ENCODE results near the gene ZBTB16.

ZBTB16 gene

DNA sequence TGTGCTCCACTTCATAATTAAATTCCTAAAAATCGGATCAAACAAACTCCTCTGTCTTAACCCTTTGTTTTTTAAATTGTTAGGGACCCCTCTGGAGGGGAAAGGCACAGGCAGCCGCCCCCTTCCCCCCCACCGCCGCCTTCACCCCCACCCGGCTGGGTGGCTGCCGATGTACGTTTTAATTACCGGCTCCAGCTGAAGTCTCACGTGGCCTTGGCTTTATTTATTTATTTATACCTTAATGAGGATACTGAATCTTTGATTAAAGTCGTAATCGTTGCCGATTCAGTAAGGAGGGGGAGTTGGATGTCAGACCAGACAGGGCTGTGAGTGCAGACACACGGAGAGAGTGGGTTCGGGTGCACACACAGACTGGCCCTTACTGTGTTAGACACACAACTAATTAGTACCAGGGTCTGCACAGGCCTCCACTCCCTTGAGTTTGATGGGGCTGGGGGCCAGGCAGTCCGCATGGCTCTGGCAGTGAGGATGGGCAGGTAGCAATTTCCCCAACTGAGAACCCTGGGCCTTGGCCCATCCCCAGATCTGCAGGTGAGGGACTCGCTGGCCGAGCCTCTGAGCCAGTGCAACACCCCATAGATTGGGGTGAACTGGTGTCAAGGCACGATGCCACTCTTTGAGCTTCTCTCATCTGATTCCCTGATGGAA is 185.3 kb downstream of the ZBTB16 start:
- DNase-seq (ENCODE audit: low read depth), result no peak

DNA sequence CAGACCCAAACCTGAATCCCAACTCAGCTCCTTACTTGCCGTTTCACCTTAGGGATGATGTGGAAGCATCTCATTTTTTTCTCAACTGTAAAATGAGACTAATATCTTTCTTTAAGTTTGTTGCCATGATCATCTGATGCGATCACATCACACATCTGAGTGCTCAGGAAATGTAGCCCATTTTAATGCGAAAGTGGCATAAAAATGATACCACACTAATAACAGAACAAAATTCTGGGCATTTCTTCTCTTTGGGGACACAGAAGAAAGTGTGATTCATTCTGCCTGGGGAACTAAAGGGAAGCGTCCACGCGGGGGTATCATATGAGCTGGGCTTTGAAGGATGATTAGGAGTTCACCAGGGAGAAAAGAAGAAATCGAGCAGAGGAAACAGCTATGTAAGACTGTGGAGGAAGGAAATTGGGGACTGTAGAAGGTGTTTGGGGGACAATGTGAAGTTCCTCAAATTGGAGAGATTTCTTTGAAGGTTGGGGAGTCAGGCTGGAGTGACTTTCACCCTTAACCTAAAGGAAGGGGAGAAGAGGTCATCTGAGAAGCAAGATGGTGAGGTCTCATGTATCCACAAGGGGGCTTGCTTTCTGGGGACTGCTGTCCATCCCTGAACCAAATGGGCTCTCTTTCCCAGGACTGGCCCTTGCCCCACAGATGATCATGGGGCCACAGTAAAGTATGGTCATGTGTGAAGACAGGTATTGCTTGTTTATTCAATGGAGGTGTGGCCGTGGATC is 187.0 kb downstream of the ZBTB16 start:
- DNase-seq (ENCODE audit: low read depth), result no peak

DNA sequence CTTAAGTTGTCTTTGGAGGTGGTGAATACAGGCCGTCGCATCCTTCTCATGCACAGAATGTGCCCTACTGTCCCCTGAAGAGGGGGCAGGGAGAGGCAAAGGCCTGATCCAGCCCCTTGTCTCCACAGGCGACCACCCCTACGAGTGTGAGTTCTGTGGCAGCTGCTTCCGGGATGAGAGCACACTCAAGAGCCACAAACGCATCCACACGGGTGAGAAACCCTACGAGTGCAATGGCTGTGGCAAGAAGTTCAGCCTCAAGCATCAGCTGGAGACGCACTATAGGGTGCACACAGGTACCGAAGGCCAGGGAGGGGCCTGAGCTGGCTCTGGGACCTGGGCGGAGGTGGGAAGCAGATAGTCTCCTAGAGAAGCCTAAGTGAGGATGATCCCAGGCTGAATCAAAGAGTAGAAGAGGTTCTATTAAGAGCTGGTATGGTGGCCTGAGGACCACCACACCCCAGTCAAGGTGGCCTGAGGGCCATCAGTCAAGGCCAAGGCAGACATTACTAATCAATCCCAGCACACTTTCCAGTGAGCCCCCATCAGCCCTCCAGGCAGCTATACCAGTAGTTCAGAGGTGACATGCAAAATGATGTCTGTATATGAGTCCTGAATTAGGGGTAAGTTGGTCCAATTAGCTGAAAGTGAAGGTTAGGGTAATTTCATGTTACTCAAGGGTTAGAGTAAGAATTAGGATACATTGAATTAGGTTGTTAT is 187.7 kb downstream of the ZBTB16 start:
- DNase-seq (ENCODE audit: low read depth), result no peak

GRCh38 chr11:114250180-114250579 is 190.7 kb downstream of the ZBTB16 start:
- no peak for DNase-seq (ENCODE audit: low read depth)

- no peak for DNase-seq (ENCODE audit: low read depth)
These were observed 191.7 kb downstream of the ZBTB16 start for GRCh38 chr11:114250993-114251814.

DNA sequence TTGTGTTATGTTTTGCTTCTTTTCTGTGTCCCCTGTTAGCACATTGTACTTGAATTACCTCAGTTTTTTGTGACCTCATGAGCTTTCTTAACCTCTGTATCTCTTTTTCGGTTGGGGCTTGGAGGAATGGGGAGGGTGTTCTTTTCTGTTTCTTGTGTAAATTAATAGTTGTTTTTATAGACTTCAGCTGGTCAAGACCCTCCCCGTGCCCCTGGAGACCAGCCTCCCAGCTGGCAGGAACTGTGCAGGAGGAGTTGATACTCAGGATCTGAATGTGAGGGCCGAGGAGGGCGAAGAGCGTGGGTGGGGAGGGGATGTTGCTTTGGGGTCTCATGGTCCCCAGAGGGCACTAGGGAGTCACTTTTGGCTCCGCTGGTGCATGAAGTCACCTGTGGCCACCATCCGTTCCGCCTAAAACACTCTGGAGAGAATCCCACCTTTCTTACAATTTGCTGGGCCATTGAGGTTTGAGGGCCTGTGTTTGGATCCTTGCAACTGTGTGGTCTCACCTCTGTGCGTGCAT is 192.4 kb downstream of the ZBTB16 start:
- DNase-seq (ENCODE audit: low read depth), result no peak

GRCh38 chr11:114252767-114253166 is 193.3 kb downstream of the ZBTB16 start:
- DNase-seq (ENCODE audit: low read depth), result no peak

- no peak for DNase-seq (ENCODE audit: low read depth)
These were observed 194.3 kb downstream of the ZBTB16 start for GRCh38 chr11:114253771-114254170.

- DNase-seq (ENCODE audit: low read depth), result no peak
These were observed 195.1 kb downstream of the ZBTB16 start for GRCh38 chr11:114254571-114255146.

DNA sequence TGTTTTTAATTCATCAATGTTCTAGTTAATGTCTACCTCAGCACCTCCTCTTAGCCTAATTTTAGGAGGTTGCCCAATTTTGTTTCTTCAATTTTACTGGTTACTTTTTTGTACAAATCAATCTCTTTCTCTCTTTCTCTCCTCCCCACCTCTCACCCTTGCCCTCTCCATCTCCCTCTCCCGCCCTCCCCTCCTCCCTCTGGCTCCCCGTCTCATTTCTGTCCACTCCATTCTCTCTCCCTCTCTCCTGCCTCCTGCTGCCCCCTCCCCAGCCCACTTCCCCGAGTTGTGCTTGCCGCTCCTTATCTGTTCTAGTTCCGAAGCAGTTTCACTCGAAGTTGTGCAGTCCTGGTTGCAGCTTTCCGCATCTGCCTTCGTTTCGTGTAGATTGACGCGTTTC is 195.8 kb downstream of the ZBTB16 start:
- no peak for DNase-seq (ENCODE audit: low read depth)

- DNase-seq (ENCODE audit: low read depth), result no peak
These were observed 196.9 kb downstream of the ZBTB16 start for GRCh38 chr11:114256176-114256966.

DNA sequence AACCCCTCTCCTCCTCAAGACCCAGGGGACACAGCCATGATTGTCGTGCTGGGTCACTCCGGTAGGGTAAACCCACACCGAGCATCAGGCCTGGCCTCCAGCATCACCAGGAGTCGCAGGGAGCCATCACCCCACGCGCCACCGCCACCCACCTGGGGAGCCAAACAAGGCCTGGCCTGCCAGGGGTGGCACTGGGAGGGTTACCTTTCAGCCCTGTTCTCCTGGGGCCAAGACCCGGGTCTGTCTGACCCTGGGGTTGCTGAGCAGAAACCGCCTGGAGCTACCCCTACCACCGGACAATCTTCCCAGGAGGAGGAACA is 197.4 kb downstream of the ZBTB16 start:
- DNase-seq (ENCODE audit: low read depth), result no peak

- DNase-seq (ENCODE audit: low read depth), result no peak
These were observed 198.4 kb downstream of the ZBTB16 start for GRCh38 chr11:114257621-114258558.

GRCh38 chr11:114258696-114259095 is 199.2 kb downstream of the ZBTB16 start:
- no peak for DNase-seq (ENCODE audit: low read depth)

DNA sequence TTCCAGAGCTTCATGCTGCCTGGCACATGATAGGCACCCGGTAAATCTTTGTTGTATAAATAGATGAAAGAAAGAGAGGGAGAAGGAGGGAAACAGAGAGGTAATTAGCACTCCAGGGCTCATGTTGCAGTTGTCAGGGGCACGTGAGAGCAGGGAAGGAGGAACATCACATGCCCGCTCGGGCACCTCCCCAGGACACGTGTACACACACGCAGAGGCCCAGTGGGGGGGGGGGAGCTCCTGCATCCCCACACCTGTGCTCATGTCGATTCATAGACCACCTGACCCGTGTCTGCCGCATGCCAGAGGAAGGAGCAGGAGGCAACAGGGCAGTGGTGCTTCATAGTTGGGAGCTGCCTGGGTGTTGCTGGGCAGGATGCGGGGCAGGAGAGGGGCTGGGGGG is 199.6 kb downstream of the ZBTB16 start:
- DNase-seq (ENCODE audit: low read depth), result no peak

DNA sequence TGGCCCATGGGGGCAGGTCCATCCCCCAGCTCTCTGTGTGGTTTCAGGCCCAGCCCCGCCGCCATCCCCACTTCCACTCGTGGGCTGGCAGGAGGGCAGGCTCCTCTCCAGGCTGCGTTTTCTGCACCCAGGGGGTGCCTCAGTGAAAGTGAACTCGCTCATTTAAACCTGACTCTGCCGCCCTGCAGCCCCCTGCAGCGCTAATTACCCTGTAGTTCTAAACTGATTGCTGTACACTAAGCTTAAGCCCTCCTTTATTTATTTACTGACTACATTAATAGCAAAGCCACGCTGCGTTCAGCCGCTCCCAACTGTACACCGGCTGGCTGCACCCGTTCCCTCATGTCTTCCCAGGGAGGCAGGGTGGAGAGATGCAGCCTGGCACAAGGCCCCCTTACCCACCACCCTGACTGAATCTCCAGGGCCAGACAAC is 200.1 kb downstream of the ZBTB16 start:
- DNase-seq (ENCODE audit: low read depth), result no peak

- DNase-seq (ENCODE audit: low read depth), result no peak
These were observed 200.6 kb downstream of the ZBTB16 start for GRCh38 chr11:114260077-114260476.

GRCh38 chr11:114260483-114260882 is 201.0 kb downstream of the ZBTB16 start:
- no peak for DNase-seq (ENCODE audit: low read depth)

DNA sequence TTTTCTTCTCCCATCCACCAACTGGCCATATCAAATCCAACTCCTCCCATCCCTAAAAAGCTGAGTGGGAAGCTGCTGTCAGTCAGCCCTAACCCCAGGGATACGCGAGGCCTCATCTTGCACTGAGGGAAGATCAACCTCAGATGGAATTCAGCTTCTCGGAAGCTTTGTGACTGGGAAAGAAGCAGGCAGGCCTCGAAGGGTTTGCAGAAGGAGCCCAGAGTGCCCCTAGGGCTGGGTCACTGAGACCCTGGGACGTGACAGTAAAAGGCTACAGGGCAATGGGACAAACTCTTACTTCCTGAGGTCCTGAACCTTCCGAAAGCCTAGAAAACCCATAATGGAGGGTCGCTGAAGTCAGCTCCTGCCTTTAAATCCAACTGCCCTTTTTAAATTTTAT is 202.3 kb downstream of the ZBTB16 start:
- no peak for DNase-seq (ENCODE audit: low read depth)
